Hepatocyte (in vitro differentiated cells): ENCODE results near the gene RINL.

Source experiments
- EZH2 ChIP-seq: fragments of 200-600 bp; sonication (generic); IDR thresholded peaks from 2 replicates; pipeline ENCODE4 v1.6.1; 2016; ENCODE audit warnings: antibody characterized with exemption, mild to moderate bottlenecking, borderline replicate concordance
- EZH2phosphoT487 ChIP-seq: fragments of 200-600 bp; sonication (generic); IDR thresholded peaks from one replicate; pipeline ENCODE4 v1.6.1; 2018; ENCODE audit warnings: antibody characterized with exemption, mild to moderate bottlenecking, low read depth, moderate library complexity; ENCODE audit not compliant: unreplicated experiment, severe bottlenecking
- TF ChIP-seq, protein P1 (sequence below): fragments of 200-600 bp; sonication (generic); IDR thresholded peaks from 2 replicates; pipeline ENCODE4 v1.5.1; 2016; ENCODE audit warnings: antibody characterized with exemption, mild to moderate bottlenecking; ENCODE audit not compliant: poor library complexity

DNA sequence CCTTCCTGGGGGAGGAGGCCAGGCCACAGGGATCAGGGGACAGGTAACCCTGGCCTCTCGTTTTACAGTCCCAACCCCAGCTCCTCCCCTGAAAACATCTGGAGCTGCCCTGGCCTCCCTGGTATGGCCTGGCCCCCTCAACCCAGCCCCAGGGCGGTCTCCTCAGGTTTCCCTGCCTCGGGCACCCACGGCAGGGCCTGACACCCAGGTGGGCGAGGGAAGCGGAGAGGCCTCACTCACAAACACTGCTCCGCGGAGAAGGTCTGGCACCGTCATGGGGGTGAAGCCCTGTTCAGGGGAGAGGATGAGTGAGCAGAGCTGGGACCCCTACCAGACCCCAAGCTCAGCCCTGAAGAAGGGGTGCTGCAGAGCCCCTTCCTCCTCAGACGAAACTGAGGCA is 40.5 kb upstream of the RINL start:
- TF ChIP-seq, protein P1, sequence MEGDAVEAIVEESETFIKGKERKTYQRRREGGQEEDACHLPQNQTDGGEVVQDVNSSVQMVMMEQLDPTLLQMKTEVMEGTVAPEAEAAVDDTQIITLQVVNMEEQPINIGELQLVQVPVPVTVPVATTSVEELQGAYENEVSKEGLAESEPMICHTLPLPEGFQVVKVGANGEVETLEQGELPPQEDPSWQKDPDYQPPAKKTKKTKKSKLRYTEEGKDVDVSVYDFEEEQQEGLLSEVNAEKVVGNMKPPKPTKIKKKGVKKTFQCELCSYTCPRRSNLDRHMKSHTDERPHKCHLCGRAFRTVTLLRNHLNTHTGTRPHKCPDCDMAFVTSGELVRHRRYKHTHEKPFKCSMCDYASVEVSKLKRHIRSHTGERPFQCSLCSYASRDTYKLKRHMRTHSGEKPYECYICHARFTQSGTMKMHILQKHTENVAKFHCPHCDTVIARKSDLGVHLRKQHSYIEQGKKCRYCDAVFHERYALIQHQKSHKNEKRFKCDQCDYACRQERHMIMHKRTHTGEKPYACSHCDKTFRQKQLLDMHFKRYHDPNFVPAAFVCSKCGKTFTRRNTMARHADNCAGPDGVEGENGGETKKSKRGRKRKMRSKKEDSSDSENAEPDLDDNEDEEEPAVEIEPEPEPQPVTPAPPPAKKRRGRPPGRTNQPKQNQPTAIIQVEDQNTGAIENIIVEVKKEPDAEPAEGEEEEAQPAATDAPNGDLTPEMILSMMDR: no peak
- no peak for TF ChIP-seq EZH2
- no peak for TF ChIP-seq EZH2phosphoT487
